HTR-8/SVneo (cell line): ENCODE measurements around the gene KIRREL1.

ENCODE experiments used
- DNase-seq: peaks from one replicate; pipeline ENCODE4 v3.0.0; 2011; ENCODE audit warnings: low spot score, mixed read lengths; ENCODE audit not compliant: insufficient read length
- FAIRE-seq: peaks from 2 replicates; lab custom pipeline; 2011; peaks lifted over from hg19 to GRCh38; lab: Jason Lieb, UNC

The KIRREL1 gene

GRCh38 chr1:157969697-157970485 is 23.6 kb upstream of the KIRREL1 start:
- DNase-seq (peak; percentile 53), FAIRE-seq (no peak)

DNA sequence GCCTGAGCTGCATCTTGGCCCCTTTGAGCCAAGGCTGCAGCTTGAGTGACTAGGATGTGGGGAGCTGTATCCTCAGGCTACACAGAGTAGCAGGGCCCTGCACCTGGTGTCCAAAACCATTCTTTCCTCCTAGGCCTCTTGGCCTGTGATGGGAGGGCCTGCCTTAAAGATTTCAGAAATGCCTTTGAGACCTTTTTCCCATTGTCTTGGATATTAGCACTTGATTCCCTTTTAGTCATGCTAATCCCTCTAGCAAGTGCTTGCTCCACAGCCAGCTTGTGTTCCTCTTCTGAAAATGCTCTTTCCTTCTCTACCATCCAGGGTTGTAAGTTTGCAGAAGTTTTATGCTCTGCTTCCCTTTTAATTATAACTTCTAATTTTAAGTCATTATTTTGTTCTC is 21.7 kb upstream of the KIRREL1 start:
- FAIRE-seq (no peak), DNase-seq (no peak)

- DNase-seq (no peak), FAIRE-seq (no peak)
Measured at GRCh38 chr1:157975228-157975950, 18.1 kb upstream of the KIRREL1 start.

GRCh38 chr1:157976888-157977287 is 16.6 kb upstream of the KIRREL1 start:
- no peak for DNase-seq
- no peak for FAIRE-seq

GRCh38 chr1:157978586-157979403 is 14.7 kb upstream of the KIRREL1 start:
- DNase-seq (no peak), FAIRE-seq (no peak)

DNA sequence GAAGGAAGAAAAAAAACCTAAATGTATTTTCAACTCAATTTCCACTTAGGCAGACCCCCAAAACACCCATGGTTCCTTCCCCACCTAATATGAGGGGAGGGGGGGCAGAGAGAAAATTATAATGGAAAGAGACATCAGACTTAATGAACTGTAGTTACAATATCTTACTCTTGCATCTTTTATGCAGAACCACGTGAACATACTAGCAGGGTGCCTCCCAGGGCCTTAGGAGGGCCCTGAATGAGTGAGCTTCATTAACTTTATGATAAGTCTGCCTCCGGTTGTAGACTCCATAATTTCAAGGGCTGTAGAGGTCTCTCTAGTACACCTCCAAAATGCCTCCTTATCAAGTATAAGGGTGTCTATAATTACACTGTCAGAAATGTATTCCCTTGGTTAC is 11.3 kb upstream of the KIRREL1 start:
- FAIRE-seq (no peak), DNase-seq (no peak)

DNA sequence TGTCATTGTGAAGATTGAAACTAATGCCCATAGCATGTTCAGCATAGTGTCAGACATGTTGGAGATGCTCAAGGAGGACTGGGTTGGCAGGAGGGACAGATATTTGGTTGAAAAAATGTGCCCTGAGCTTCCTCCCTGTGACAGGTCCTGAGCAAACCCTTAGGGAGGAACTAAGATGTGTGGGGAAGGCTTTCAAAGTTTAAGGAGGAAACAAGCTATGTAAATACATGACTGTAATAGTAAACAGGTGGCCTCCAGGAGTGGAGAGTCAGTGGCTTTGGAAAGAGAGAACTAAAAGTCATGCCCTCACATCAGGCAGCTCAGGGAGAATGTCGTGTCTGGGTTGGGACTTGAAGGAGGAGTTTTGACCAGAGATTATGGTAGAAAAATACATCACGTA is 9.7 kb upstream of the KIRREL1 start:
- no peak for FAIRE-seq
- DNase-seq: no peak

DNA sequence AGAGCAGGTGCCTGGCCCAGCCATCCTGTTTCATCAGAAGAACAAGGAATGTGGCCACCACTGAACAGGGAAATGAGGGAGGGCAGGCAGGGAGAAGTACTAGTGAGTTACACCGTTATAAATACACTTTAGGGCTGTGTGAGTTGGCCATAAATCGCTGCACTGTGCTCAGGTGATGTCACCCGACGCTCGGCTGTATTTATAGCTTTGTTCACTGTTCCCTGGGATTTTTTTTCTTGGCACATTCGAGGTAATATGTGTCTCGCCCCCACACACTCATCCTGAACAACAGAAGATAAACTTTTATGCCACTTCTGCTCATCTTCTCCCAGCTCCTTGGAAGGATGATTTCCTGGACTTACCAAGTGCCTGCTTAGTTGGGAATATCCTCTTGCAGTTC is 9.0 kb upstream of the KIRREL1 start:
- FAIRE-seq: no peak
- DNase-seq: no peak

DNA sequence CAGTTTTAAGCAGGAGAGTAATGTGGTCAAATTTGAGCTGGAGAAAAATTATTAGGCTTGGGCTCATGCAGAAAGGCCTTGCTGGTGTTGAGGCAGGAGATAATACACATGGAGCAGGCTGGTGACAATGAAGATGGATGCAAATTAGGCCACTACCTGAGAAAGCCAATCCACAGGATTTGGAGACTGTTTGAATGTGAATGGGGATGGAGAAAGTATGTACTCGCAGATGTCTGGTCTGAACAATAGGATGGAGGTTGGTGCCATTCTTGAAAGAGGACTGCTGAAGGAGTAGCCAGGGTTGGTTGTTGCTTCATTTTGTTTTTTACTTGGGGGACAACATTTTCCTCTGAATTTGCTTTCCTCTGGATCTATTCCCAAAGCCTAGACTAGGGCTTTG is 8.0 kb upstream of the KIRREL1 start:
- no peak for FAIRE-seq

DNA sequence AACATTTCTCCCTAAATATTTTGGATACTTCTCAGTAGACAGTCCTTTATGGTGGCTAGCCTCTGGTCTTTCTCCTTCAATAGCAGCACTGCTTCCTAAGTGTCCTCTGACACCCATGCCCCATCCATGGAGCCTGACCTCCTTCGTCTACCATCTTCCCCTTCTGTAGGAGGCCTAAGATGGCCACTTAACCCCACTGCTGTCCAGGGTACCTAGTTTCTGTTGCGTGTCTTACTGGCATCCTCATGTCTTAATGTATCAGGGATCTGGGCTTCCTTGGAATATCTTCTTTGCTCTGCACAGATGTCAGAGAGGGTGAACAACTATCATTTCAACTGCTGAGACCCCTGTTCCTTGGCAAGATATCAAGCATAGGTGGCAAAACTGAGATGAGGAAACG is 5.4 kb upstream of the KIRREL1 start:
- no peak for FAIRE-seq
- no peak for DNase-seq

More for the DNA sequence above, 8.0 kb upstream of the KIRREL1 start:
- no peak for DNase-seq

GRCh38 chr1:157992031-157992832 is 1.2 kb upstream of the KIRREL1 start:
- no peak for DNase-seq
- FAIRE-seq: no peak

- DNase-seq: no peak
Measured at GRCh38 chr1:157992833-157993146, 655 bp upstream of the KIRREL1 start.

GRCh38 chr1:157993918-157994605 is 617 bp downstream of the KIRREL1 start:
- FAIRE-seq (no peak), DNase-seq (no peak)

More at GRCh38 chr1:157992833-157993146, 655 bp upstream of the KIRREL1 start:
- FAIRE-seq: no peak

- FAIRE-seq: peak; percentile 60
- no peak for DNase-seq
Measured at GRCh38 chr1:157994704-157995582, 1.5 kb downstream of the KIRREL1 start.

GRCh38 chr1:157995583-157996169 is 2.2 kb downstream of the KIRREL1 start:
- FAIRE-seq: no peak
- no peak for DNase-seq

GRCh38 chr1:157996433-157996832 is 3.0 kb downstream of the KIRREL1 start:
- DNase-seq: no peak
- no peak for FAIRE-seq

DNA sequence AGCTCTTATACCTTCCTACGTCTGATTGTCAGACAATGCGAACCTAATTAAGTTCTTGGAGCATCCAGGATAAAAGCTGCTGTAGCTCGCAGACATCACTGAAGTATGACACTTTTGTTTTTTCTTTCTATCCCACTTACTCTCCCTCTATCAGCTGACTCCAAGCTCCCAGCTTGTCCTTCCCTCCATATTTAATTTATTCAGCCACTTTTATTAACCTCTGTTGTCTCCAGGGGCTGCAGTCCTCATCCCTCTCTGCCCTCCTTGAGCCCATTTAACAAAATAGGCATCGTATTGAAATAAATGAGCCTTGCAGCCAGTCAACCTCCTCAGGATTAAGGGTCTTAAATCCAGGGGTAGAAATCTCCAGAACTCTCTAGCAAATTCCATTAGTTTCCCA is 7.1 kb downstream of the KIRREL1 start:
- no peak for FAIRE-seq

DNA sequence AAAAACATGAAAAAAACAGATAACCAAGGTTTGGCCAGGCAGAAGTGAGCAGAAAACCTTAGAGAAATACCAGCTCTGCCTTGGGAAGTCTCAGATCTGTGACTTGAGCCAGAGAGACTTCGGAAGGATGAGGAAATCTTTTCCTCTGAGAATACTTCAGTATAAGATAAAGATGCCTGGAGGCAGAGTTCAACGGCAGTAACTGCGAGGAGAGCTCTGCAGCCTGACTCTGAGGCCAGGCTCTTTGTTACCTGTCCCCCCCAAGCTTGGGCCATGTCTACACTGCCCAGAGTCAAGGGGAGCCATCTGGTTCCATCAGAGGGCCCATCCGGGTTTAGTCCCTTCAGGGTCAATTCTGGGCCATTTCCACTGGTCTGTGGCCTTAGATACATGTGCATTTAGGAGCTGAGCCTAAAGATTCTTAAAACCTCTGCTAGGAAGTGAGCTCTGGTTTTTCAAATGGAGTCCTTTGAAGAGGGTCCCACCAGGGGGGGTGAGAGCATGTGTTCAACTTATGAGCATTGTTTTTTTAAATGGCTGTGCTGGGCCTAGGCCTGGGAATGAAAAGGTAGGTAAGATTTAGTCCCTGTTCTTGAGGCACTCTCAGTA is 8.7 kb downstream of the KIRREL1 start:
- DNase-seq: no peak
- no peak for FAIRE-seq

More for the DNA sequence above, 7.1 kb downstream of the KIRREL1 start:
- no peak for DNase-seq
